Bronchus fibroblast of lung (primary cell): ENCODE data around the gene NLRP7. TPM values are rescaled to one million over a fixed set of nuclear protein-coding genes. Genes with fewer than 3 reads are reported as not detected.

Source experiments
- total RNA-seq: library from RNA; depleted of rRNA; stranded (reverse); fragments of >200 nt; gene quantifications from 2 replicates; pipeline ENCODE4 v1.2.3, GENCODE V29; 2015

The NLRP7 gene
- total RNA-seq, result not detected in 2 replicates

GRCh38 chr19:54947381-54947780 is at the start of gene NLRP7:
Gene NLRP7, minus strand, starts transcription at chr19:54947530.

GRCh38 chr19:54905803-54906511 is 41.4 kb downstream of the NLRP7 start, which contains the start of gene NCR1:
Gene NCR1, plus strand, starts transcription at chr19:54906148. Its CDS starts 40 bp downstream, at chr19:54906188.

GRCh38 chr19:54873990-54874389 is 73.3 kb downstream of the NLRP7 start, which contains the start of gene FCAR:
Gene FCAR, plus strand, starts transcription at chr19:54874235. Its CDS starts 55 bp downstream, at chr19:54874290.

Other genes with a start within 250 kb of the NLRP7 start
- not detected in 2 replicates for gene KIR3DL3, start 223.1 kb downstream of the NLRP7 start, total RNA-seq
- gene KIR2DL3, start 209.0 kb downstream of the NLRP7 start, total RNA-seq, result not detected in 2 replicates
- gene KIR2DL1, start 177.7 kb downstream of the NLRP7 start, total RNA-seq, result not detected in 2 replicates
- gene KIR2DL4, start 143.9 kb downstream of the NLRP7 start, total RNA-seq, result not detected in 2 replicates
- gene KIR3DL1, start 131.1 kb downstream of the NLRP7 start, total RNA-seq, result not detected in 2 replicates
- not detected in 2 replicates for gene KIR2DS4, start 114.9 kb downstream of the NLRP7 start, total RNA-seq
- not detected in 2 replicates for gene KIR3DL2, start 97.1 kb downstream of the NLRP7 start, total RNA-seq
- gene FCAR, start 73.3 kb downstream of the NLRP7 start, total RNA-seq, result not detected in 2 replicates
- not detected in 2 replicates for gene NCR1, start 41.4 kb downstream of the NLRP7 start, total RNA-seq
- gene NLRP2, start 18.8 kb upstream of the NLRP7 start, total RNA-seq, result under 0.01 and 0.34 TPM in 2 replicates
- gene GP6, start 90.7 kb upstream of the NLRP7 start, total RNA-seq, result not detected in 2 replicates
- 6.4 and 8.4 TPM in 2 replicates for gene RDH13, start 115.6 kb upstream of the NLRP7 start, total RNA-seq
- 4.9 and 5.9 TPM in 2 replicates for gene EPS8L1, start 128.3 kb upstream of the NLRP7 start, total RNA-seq
- 55.5 and 57.8 TPM in 2 replicates for gene PPP1R12C, start 170.1 kb upstream of the NLRP7 start, total RNA-seq
- 0.34 and 0.89 TPM in 2 replicates for gene TNNT1, start 201.7 kb upstream of the NLRP7 start, total RNA-seq
- not detected in 2 replicates for gene TNNI3, start 210.2 kb upstream of the NLRP7 start, total RNA-seq
- 0.15 and 0.34 TPM in 2 replicates for gene DNAAF3, start 219.1 kb upstream of the NLRP7 start, total RNA-seq
- gene SYT5, start 232.8 kb upstream of the NLRP7 start, total RNA-seq, result not detected in 2 replicates